NCI-H345 (cell line): ENCODE results near the gene HINT1.
"Not testable (repeated sequence)": the region's sequence is repeated elsewhere in the genome, so short reads cannot be mapped to it uniquely, and the experiment has no call there.

Experiments
- DNase-seq: peaks from one replicate; lab custom pipeline; 2025; lab: John Stamatoyannopoulos, UW

Gene HINT1

GRCh38 chr5:131170540-131171275, 5.7 kb upstream of the HINT1 start, which contains the start of gene LYRM7:
Gene LYRM7, plus strand, starts transcription at chr5:131170944. Its CDS starts 77 bp downstream, at chr5:131171021.
- DNase-seq, result peak; percentile 99

- no peak for DNase-seq
Measured at GRCh38 chr5:131169810-131170539, 4.9 kb upstream of the HINT1 start.

- no peak for DNase-seq
Measured at GRCh38 chr5:131167615-131168014, 2.6 kb upstream of the HINT1 start.

DNA sequence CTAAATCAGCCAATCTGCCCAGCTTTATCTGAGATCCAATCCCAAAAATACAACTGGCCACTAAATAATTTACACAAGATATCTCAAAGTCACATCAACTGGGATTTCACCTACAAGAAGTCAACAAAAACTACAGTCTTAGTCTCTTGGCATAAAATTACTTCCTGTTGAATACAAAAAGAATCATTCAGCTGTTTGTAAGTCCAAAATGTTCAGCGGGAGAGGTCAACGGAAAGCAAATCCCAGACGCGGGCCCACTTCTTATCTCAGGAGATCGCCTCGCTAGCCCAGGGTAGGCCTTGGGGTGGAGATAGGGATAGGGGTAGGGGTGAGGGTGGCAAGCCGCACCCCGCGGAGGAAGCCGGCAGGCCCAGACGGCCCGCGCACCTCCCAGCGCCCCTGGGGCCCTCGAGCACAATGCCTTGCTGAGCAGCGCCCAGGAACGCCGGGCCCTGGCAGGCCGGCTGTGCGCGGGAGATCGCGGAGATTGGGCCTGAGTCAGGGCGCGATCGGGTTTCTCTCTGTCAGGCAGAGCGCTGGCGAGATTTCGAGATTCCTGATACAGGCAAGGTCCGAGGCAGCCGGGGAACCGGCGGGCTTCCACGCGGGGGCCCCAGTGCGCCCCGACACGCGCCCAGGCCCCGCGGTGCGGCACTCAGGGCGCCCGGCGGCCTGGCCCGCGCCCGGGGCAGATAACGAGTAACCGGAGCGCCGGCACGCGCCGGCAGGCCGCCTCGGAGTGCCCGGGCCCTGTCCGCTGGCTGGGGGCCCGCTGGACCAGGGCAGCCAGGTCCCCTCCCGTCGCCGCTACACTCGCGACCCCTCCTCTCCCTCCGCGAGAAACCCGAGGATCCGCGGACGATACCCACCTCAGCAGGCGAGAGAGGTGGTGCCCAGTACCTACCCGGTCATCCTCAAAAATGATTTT, 601 bp downstream of the HINT1 start:
- peak; percentile 49 for DNase-seq

DNA sequence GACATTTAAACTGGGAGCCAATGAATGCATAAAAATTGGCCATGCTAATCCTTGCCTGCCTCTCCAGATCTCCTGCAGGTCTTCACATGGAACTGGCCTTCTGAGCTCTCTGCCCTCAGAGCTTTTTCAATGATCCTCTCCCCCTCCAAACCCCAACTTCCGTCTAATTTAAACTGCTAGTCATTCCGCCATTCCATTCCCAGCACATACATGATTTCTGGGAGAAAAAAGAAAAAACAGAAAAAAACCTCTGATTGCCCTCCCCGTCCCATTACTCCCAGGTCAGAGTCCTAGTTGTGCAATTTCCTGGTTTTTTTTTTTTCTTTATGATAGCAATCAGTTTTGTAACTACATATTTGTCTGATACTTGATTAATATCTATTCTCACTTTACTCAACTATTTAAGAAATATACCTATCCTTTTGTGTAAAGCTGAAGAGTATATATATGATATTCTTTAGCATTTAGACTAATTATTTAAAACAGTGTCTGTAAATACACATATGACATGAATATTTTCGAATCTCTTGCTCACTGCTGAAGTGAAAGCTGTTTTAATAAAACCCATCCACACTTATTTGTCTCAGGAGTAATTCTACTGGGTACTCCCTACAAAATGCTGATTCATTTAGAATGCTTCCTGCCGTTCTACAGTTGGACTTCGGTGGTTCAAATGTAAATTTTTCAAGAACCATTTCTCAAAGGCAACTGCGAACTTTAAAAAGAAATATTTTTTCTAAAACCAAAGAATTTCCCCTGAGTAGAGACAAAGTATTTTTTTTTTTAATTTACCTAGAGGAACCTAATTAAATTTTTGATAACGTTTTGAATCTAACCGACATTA, 1.6 kb downstream of the HINT1 start:
- DNase-seq, result no peak

DNA sequence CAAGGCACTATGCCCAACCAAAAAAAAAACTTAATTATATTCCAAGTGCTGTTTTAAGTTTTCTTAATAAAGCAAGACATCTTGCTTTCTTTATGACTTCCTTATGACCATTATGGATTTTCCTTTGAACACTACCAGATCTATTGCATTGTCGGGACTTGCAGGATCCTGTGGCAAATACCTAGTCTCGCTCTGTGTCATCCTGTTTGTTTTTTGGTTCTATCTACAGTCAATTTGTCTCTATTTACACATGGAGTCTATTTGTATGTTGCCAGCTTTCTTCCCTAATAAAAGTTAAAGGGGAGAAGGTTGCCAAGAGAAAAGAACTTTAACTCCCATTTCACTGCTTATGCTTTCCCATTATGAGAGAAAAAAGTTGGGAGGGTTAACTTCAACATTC, 4.9 kb downstream of the HINT1 start:
- DNase-seq, result no peak

- no peak for DNase-seq
Measured at GRCh38 chr5:131156957-131157356, 8.1 kb downstream of the HINT1 start.

- no peak for DNase-seq
Measured at GRCh38 chr5:131156385-131156784, 8.7 kb downstream of the HINT1 start.

- DNase-seq, result no peak
Measured at GRCh38 chr5:131151216-131151615, 13.8 kb downstream of the HINT1 start.

DNA sequence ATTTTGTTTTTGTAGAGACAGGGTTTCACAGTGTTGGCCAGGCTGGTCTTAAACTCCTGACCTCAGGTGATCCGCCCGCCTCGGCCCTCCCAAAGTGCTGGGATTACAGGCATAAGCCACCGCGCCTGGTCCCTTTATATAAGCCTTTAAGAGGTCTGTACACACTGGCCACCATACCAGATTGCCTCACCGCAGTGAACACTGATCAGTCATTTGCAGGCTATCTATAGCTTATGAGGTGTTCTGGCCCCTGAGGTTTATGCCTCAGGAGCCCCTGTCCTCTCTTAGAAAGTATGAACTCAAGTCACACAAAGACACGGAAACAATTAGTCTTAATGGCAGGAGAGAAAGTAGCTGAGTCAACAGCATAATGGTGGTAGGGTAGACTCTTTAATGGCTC, 14.6 kb downstream of the HINT1 start:
- no peak for DNase-seq

DNA sequence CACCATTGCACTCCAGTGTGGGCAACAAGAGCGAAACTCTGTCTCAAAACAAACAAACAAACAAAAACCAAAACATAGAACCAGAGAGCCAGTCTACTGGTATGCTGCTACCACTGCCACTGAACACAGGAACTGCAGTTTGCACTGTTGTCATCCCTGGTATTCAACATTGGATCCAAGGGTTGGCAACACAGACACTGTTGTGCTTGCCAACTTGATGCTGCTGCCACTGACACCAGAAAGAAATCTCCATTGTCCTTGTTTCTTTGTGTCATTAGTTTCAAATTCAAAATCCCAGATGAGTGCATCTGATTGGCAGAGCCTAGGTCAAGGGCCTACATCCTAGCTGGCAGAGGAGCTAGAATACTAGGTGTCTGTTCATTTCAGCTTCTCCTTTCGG, 16.2 kb downstream of the HINT1 start:
- DNase-seq, result no peak

- DNase-seq, result no peak
Measured at GRCh38 chr5:131147258-131147657, 17.8 kb downstream of the HINT1 start.

DNA sequence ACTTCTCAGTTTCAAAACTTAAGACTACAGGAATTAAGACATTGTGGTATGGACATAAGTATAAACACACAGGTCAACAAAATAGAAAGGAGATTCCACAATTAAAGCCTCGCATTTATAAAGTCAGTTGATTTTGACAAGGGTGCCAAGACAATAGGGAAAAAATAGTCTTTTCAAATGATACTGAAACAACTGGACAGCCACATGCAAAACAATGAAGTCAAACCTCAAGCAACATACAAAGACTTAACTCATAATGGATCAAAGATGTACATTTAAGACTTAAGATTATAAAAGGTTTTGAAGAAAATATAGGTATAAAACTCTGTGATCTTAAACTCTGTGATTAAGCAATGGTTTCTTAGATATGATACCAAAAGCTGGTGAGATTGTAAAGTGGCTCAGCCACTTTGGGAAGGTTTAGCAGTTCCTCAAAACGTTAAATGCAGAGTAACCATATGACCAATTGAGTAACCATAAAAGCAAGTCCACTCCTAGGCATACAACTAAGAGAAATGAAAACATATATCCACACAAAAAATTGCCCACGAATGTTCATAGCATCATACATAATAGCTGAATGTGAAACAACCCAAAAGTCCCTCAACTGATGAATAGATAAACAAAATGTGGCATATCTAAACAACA, 22.0 kb downstream of the HINT1 start:
- DNase-seq, result no peak

DNA sequence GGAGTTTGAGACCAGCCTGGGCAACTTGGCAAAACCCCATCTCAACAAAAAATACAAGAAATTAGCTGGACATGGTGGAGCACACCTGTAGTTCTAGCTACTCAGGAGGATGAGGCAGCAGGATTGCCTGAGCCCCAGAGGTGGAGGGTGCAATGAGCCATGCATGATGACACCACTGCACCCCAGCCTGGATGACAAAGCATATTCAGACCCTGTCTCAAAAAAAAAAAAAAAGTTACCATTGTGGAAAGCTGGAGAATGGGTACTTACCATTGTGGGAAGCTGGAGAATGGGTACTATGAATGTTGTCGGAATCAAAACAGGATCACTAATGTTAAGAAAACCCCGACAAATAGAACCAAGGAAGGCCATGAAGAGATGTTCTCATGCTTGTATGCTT, 25.7 kb downstream of the HINT1 start:
- DNase-seq, result no peak

DNA sequence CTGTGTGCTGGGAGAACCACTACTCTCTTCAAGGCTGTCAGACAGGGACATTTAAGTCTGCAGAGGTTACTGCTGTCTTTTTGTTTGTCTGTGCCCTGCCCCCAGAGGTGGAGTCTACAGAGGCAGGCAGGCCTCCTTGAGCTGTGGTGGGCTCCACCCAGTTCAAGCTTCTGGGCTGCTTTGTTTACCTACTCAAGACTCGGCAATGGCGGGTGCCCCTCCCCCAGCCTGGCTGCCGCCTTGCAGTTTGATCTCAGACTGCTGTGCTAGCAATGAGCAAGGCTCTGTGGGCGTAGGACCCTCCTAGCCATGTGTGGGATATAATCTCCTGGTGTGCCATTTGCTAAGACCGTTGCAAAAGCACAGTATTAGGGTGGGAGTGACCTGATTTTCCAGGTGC, 26.6 kb downstream of the HINT1 start:
- DNase-seq, result not testable (repeated sequence)

GRCh38 chr5:131133091-131133490, 32.0 kb downstream of the HINT1 start:
- DNase-seq, result not testable (repeated sequence)

GRCh38 chr5:131129306-131129705, 35.8 kb downstream of the HINT1 start:
- no peak for DNase-seq

- not testable (repeated sequence) for DNase-seq
Measured at GRCh38 chr5:131127244-131127643, 37.8 kb downstream of the HINT1 start.

GRCh38 chr5:131114754-131115153, 50.3 kb downstream of the HINT1 start:
- DNase-seq, result no peak

GRCh38 chr5:131112424-131112823, 52.6 kb downstream of the HINT1 start:
- no peak for DNase-seq

- no peak for DNase-seq
Measured at GRCh38 chr5:131110256-131110594, 54.8 kb downstream of the HINT1 start.
